Amniotic epithelial cell (primary cell): ENCODE results near the gene CARNS1.

Experiments
- DNase-seq: peaks from one replicate; pipeline ENCODE4 v3.0.0-alpha.2; 2010; ENCODE audit warnings: low read depth

CARNS1 gene

DNA sequence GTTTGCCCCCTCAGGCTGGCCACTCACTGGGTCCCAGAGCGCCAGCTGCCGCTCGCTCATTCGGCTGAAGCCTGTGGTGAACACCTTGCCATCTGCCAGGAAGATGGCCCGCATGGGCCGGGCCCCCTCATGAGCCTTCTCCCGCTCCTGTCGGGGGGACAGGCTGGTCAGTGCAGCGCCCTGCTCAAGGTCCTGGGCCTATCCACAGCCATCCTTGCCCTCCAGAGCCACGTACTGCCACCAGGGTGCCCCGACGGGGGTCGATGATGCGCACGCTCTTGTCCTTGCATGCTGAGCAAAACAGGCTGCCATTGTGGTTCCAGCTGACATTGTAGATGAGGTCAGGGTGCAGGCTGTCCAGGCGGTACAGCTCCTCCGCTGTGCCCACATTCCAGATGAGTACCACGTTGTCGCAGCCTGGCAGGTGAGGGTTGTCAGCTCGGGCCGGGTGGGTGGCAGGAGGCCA is 25.7 kb downstream of the CARNS1 start:
- no peak for DNase-seq

DNA sequence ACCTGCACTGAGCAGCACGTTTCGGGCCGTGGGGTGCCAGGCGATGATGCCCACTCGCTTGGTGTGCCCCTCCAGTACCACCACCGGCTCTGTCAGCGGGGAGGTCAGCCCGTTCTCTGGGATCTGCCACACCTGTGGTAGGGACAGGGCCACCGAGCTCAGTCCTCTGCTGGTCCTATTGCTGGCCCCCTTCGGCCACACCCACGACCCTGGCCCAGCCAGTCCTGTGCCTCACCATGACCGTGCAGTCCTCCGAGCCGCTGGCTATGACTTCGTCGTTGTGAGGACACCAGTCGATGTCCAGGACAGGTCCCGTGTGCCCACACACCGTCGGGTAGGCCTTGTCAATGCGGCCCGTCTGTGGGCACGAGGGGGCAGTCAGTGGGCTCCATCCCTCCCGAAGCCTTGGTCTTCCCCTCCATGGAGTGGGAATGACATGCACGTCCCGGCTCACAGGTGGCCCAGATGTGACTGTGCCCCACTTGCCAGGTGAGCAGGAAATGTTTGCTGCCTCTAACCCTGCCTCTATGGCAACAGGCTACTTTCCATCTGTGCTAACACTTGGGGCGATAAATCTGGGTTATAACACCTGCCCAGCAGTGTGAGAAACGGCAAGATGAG is 26.4 kb downstream of the CARNS1 start:
- DNase-seq, result no peak

DNA sequence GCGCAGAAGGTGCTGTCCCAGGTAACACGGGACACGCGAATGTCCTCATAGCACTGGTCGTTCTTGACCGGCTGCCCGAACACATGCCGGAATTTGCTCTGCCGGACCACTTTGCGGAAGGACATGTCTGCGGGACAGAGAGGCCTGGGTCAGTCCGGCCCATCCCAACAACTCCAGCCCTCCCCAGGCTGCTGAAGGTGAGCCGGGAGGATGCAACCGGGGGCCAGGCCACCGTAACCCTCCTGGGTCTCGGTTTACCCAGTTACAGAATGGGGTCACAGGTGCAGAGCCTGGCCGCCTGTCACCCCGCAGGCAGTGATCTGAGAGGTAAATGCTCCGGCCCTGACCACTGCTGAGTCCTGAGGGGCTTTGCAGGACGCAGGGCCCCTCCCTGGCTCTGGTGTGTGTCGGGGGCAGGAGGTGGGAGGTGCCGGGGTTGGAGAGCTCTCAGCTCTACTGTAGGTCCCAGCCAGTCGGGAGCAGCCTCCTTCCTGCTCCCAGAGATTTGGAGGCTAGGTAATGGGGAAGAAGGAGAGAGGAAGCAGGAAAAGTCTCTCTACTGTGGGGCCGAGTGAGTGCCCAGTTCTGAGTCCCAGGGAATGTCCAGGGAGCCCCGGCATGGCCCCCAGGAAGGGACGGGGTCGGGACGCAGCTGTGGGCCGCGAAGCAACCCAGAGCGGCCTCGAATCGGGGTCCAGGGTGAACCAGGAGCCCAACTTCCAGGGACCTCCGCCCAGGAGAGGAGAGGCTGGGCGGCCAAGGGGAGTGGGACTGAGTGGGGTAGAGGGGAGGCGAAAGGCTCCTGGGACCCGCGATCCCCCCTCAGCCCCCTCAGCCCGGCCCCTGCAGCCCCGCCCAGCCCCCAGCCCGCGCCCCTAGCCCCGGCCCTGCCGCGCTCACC is 27.3 kb downstream of the CARNS1 start:
- no peak for DNase-seq

DNA sequence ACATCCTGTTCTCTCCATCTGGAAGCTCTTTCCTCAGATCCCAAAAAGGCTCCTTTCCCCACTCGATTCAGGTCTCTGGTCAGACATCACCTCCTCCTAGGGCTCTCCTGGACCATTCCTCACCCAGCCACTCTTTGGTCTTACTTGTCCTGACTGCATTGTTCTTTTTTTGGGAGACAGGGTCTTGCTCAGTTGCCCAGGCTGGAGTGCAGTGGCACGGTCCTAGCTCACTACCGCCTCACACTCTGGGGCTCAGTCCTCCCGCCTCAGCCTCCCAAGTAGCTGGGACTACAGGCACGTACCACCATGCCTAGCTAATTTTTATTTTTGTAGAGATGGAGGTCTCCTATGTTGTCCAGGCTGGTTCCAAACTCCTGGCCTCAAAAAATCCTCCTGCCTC is 30.0 kb downstream of the CARNS1 start:
- no peak for DNase-seq

DNA sequence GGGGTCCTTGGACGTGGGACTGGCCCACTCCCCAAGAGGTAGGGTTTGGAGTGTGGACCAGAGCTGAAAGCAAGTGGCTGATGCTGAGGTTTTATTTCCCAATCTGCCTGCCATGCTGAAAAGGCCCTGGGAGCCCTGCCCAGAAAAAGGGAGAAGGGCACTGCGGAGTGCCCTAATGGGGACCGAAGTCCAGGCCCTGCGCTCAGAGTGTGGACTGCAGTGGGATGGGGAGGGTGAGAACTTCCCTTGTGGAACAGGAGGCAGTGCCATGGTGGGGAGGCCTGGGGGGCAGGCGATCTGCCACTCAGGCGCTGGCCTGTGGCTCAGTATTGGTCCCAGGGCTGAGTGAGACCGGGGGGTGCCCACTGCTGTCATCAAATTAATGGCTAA is 32.7 kb downstream of the CARNS1 start:
- DNase-seq, result no peak

DNA sequence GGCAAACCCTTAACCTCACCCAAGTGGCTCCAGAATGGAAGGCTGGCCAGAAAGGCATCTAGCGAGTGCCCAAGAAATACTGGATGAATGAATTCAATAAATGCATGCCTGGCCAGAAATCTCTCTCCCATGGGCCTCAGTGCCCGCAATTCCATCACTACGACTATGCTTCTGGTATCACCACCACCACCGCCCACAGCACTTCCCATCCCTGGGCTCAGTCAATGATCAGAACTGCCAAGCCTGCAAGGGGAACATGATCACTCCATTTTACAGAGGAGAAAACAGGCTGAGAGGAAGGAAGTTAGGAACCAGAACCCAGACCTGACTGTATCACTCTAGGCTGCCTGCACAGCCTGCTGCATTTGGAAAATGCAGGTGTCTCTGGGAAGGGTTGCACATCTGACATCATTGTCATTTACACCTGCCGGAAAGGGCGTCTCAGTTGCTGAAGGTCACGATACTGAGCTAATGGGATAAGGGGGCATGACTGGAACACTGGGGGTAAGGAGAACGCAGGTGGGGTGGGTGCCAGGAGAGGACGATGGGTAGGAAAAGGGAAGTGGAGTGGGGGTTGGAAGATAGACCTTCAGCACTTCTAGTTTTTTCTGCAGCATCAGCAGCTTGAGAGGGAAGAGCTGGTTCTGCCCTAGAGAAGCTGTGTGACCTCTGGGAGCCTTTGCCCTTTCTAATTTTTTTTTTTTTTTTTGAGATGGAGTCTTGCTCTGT is 33.8 kb downstream of the CARNS1 start:
- no peak for DNase-seq

- no peak for DNase-seq
Measured at GRCh38 chr11:67450796-67451657, 35.5 kb downstream of the CARNS1 start.

DNA sequence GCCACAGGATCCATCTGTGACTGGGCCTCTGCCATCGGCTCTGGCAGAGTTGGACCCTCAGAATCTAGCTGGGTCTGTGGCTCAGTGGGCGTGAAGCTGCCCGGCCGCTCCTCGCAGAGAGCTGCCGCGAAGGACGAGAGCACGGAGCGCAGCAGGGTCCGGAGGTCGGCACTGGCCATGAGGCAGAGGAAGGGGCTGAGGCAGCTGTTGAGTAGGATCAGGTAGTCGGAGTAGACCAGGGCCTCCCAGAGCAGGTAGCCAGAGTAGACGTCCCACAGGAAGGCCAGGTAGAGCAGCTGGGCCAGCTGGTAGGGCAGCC is 36.1 kb downstream of the CARNS1 start:
- DNase-seq, result no peak

DNA sequence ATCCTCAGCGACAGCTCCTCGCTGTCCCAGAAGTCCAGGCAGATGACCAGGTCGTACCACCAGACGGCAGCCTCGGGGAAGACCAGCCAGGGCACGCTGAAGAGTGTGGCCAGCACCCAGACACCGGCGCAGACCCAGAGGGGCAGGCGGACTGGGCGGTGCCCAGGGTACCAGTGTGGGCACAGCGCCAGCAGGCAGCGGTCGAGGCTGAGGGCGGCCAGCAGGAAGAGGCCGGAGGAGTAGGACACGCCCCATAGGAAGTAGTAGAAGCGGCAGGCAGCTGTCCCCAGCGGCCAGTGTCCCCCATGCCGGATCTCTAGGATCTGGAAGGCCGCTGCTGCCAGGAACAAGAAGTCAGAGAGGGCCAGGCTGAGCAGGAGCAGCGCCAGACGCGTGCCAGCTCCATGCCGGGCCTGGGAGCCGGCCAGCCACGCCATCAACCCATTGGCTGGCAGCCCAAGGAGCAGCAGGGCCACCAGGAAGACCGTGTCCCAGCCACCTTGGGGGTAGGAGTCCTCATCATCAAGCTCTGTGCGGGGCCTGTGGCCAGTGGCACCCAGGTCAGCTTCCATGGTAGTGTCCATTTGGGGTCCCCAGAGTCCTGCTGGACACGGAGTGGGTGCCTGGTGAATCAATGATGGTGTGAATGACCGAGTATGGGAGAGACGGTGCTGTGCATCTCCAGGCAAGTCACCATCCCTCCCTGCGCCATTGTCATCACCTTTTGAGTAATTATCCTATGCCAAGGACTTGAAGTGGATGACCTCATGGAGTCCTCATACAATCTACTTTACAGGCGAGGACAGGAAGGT is 36.9 kb downstream of the CARNS1 start, which contains the start of gene GPR152:
TSS of gene GPR152 (minus strand) at position 589 of the 812 bp plus-strand sequence. CDS start at position 584, 5 bp downstream.
- DNase-seq, result no peak

DNA sequence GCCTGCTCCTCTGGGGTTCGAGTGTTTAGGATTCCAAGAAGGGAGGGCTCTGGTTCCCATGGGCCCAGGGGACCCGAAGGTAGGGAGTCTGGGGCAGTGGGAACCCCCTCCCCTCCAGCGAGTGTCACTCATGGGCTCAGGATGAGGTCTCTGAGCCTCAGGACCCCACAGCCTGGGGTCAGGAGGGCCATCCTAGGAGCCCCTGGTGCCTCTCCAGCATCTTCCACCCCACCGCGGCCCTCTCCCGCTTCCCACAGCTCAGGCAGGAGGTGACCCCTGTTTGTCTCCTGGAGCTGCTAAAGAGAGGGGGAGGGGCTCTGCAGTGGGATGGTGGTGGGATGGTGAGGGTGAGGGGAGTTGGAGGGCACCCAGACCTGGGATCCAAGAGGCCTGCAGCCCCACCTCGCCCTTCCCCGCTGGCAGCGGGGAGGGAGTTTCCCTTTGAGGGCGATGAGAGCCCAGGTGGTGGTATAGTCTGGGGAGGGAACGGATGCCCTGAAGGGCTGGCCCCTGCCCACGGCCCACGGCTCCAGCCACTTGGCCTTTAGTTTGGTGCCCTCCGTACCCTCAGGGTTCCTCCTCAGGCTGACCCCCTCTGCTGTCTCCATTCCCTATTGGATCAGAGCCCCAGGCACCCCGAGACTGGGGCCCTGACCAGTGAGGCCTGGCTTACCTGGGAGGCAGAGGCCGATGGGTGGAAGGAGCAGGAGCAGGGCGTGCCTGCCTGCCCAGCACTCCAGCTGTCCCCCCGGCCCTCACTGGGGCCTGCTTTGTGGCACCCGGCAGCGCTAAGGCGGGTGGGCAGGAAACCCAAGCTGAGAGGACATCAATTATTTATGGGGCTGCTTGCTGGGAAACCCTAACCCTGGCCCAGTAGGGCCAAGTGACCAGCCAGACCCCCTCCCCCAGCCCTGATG is 38.6 kb downstream of the CARNS1 start:
- no peak for DNase-seq

GRCh38 chr11:67455054-67455453 is 39.6 kb downstream of the CARNS1 start, which contains the start of gene CABP4:
CABP4 (plus strand) TSS chr11:67455354; CDS start chr11:67455424, 70 bp downstream.
- DNase-seq, result no peak

DNA sequence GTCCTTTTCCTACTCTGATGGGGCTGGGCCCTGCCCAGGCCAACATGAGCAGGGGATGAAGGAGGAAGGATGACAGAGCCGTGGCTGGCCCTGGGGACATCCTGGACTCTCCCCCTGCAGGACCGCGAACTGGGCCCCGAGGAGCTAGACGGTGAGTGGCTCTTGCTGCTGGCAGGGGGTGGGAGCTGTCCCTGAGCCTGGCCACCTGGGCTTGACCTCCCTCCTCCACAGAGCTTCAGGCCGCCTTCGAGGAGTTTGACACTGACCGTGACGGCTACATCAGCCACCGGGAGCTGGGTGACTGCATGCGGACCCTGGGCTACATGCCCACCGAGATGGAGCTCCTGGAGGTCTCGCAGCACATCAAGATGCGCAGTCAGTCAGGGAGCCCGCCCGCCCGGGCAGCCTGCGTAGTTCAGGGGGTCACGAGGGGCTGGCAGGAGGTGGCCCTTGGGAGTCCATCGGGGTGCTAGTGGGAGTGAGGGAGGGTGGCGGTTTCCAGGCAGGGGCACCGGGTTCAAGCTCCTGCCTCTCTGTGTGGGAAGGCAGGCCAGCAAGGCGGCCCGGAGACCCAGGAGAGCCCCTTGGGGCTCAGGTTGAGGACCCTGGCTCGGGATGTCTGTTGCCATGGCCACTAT is 40.7 kb downstream of the CARNS1 start:
- no peak for DNase-seq

GRCh38 chr11:67457453-67457852 is 42.0 kb downstream of the CARNS1 start:
- no peak for DNase-seq

DNA sequence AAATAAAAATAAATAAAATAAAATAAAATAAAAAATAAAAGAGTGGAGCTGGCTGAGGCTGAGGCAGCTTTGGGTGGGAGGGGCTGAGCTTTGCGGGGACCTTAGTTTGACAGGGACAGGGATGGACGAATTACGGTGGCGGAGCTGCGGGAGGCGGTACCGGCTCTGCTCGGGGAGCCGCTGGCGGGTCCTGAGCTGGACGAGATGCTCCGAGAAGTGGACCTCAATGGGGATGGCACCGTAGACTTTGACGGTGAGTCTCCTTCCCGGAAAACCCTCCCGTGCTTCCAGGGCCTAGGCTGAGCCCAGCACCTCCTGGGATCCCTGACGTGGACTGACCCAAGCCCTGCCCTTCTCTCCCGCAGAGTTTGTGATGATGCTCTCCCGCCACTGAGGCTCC is 42.8 kb downstream of the CARNS1 start:
- DNase-seq, result no peak

GRCh38 chr11:67463186-67463585 is 47.7 kb downstream of the CARNS1 start:
- DNase-seq, result no peak

DNA sequence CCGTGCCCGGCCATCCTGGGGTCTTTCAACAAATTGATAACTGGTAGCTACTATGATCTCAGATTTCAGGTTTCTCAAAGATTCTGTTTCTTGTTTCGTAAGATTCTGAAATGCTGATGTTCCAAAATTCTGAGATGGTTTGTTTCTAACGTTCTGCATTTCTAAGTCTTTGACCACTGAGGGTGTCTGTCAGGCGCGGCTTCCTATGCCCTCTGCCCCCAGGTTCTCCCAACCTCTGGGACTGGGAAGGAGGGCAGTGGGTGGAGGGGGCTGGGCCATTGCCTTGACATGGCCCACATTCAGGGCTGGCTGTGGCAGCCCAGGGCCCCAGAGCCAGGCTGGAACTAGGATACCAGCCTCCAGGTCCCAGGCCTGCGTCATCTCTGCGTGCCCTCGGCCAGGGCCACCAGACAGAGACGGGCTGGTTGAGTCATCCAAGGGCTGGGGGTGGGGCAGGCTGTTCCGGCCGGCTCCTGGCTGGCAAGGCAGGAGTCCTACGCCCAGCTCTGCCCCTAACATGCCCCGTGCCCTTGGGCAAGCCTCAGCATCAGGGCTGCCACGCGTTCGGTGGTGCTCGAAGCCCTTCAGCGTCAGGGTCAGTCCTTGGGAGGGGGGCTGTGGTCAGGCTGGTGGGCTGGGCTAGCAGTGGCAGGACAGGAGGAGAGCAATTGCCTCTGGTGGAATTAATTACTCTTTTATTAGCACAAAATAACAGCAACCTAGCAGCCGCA is 48.4 kb downstream of the CARNS1 start:
- peak; percentile 44 for DNase-seq

- DNase-seq, result peak; percentile 78
Measured at GRCh38 chr11:67464411-67465188, 49.1 kb downstream of the CARNS1 start.

DNA sequence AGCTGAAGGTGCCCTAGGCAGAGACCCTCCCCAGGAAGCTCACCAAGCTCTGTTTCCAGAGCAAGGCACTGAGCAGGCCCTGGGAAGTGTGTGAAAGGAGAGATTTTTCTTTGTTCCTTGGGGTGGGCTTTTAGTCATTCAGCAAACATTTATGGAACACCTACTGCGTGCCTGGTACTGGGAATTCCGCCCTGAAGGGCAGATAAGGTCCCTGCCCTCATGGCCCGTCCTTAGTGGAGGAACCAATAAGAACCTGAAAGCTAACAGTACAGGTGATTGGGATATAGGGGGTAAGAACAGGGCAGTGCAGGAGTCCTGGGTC is 49.7 kb downstream of the CARNS1 start:
- DNase-seq, result peak; percentile 40
